Neural cell (in vitro differentiated cells): ENCODE measurements around the gene ACSS2. TPM values are rescaled to one million over a fixed set of nuclear protein-coding genes. Genes with fewer than 3 reads are reported as not detected.

Experiments used
- H2AFZ ChIP-seq: fragments of 200-600, 300-800 bp; sonication (generic), shearing (Covaris generic); 2 replicates; pipeline ENCODE4 v1.6.0; 2014; ENCODE audit warnings: low read depth, mild to moderate bottlenecking, antibody characterized with exemption, low read length, moderate library complexity
- H3F3A ChIP-seq: fragments of 200-600 bp; shearing (Covaris generic); 2 replicates; pipeline ENCODE4 v1.6.1; 2016; ENCODE audit warnings: mild to moderate bottlenecking, moderate library complexity, mixed read lengths, antibody characterized with exemption, low read length; ENCODE audit not compliant: insufficient read depth, poor library complexity, severe bottlenecking
- H3K27ac ChIP-seq: fragments of 200-600, 300-800 bp; sonication (generic), shearing (Covaris generic); 2 replicates; pipeline ENCODE4 v1.5.1; 2014; ENCODE audit warnings: mild to moderate bottlenecking, low read length, moderate library complexity
- H3K27me3 ChIP-seq: fragments of 300-800, 200-600 bp; sonication (generic), shearing (Covaris generic); 2 replicates; pipeline ENCODE4 v1.6.0; 2014; ENCODE audit warnings: mild to moderate bottlenecking, low read depth, low read length, moderate library complexity; ENCODE audit not compliant: insufficient read depth
- H3K36me3 ChIP-seq: fragments of 300-800, 200-600 bp; sonication (generic), shearing (Covaris generic); 2 replicates; pipeline ENCODE4 v1.5.1; 2014; ENCODE audit warnings: mild to moderate bottlenecking, antibody characterized with exemption, low read length, moderate library complexity; ENCODE audit not compliant: insufficient read depth
- H3K4me2 ChIP-seq: fragments of 300-800, 200-600 bp; sonication (generic), shearing (Covaris generic); 2 replicates; pipeline ENCODE4 v1.6.0; 2014; ENCODE audit warnings: mild to moderate bottlenecking, low read length
- H3K4me3 ChIP-seq: fragments of 300-800, 200-600 bp; sonication (generic), shearing (Covaris generic); 2 replicates; pipeline ENCODE4 v1.5.1; 2014; ENCODE audit warnings: mild to moderate bottlenecking, low read length, moderate library complexity
- H3K79me2 ChIP-seq: fragments of 200-600 bp; shearing (Covaris generic); replicated peaks from 2 replicates; pipeline ENCODE4 v1.6.0; 2014; ENCODE audit warnings: mild to moderate bottlenecking, low read length, moderate library complexity; ENCODE audit not compliant: insufficient read depth
- H3K9ac ChIP-seq: fragments of 300-800, 200-600 bp; sonication (generic), shearing (Covaris generic); 2 replicates; pipeline ENCODE4 v1.6.1; 2016; ENCODE audit warnings: mild to moderate bottlenecking, low read length, mixed read lengths
- H3K9me2 ChIP-seq: fragments of 200-600 bp; shearing (Covaris generic); 2 replicates; pipeline ENCODE4 v1.6.1; 2016; ENCODE audit warnings: mild to moderate bottlenecking, low read length, mixed read lengths; ENCODE audit not compliant: insufficient read depth
- H3K9me3 ChIP-seq: fragments of 200-600, 300-800 bp; sonication (generic), shearing (Covaris generic); 2 replicates; pipeline ENCODE4 v1.6.1; 2016; ENCODE audit warnings: mild to moderate bottlenecking, mixed run types, low read length, moderate library complexity, mixed read lengths
- H4K20me1 ChIP-seq: fragments of 200-600 bp; shearing (Covaris generic); 2 replicates; pipeline ENCODE4 v1.6.1; 2016; ENCODE audit warnings: mild to moderate bottlenecking, mixed run types; ENCODE audit not compliant: insufficient read depth
- EP300 ChIP-seq: fragments of 450-650 bp; conservative IDR thresholded peaks from 2 replicates; pipeline ENCODE4 v1.6.1; 2014; ENCODE audit warnings: antibody characterized with exemption, mild to moderate bottlenecking, moderate library complexity; ENCODE audit not compliant: poor library complexity, severe bottlenecking
- EZH2 ChIP-seq: fragments of 200-600, 300-800 bp; shearing (Covaris generic), sonication (generic); IDR thresholded peaks from 2 replicates; pipeline ENCODE4 v1.6.1; 2014; ENCODE audit warnings: antibody characterized with exemption, low read length, borderline replicate concordance, mild to moderate bottlenecking; ENCODE audit not compliant: insufficient read depth, poor library complexity, severe bottlenecking
- MXI1 ChIP-seq: fragments of 450-650 bp; conservative IDR thresholded peaks from 2 replicates; pipeline ENCODE4 v1.6.1; 2014; ENCODE audit warnings: antibody characterized with exemption, mild to moderate bottlenecking; ENCODE audit not compliant: poor library complexity, severe bottlenecking
- POLR2AphosphoS5 ChIP-seq: IDR thresholded peaks from 2 replicates; pipeline ENCODE4 v1.6.1; 2012
- RAD21 ChIP-seq: fragments of 450-650 bp; conservative IDR thresholded peaks from 2 replicates; pipeline ENCODE4 v1.6.1; 2014; ENCODE audit warnings: antibody characterized with exemption, mild to moderate bottlenecking, moderate library complexity
- REST ChIP-seq: IDR thresholded peaks from 2 replicates; pipeline ENCODE4 v1.6.1; 2012; ENCODE audit warnings: borderline replicate concordance
- SMC3 ChIP-seq: fragments of 450-650 bp; conservative IDR thresholded peaks from 2 replicates; pipeline ENCODE4 v1.6.1; 2014; ENCODE audit warnings: antibody characterized with exemption, mild to moderate bottlenecking, moderate library complexity; ENCODE audit not compliant: poor library complexity
- TAF1 ChIP-seq: IDR thresholded peaks from 2 replicates; pipeline ENCODE4 v1.6.1; 2012; ENCODE audit warnings: low read depth
- polyA plus RNA-seq: library from polyadenylated mRNA; depleted of rRNA; stranded (reverse); fragments of >200 nt; gene quantifications from 2 replicates; pipeline ENCODE4 v1.2.3, GENCODE V29; 2014
- TF ChIP-seq, protein P1 (sequence below): fragments of 450-650 bp; IDR thresholded peaks from 2 replicates; pipeline ENCODE4 v1.5.1; 2014; ENCODE audit warnings: antibody characterized with exemption, mild to moderate bottlenecking, moderate library complexity; ENCODE audit not compliant: poor library complexity, severe bottlenecking

The ACSS2 gene
- polyA plus RNA-seq, 1 donor from 2014 or later = 12.3 TPM

GRCh38 chr20:34970846-34971560 lies 94.6 kb downstream of the ACSS2 start:
- no peaks in the 10 kb centered on the region for H4K20me1 ChIP-seq
- H3K4me2 ChIP-seq = no peak overlapping the region
- H3K4me3 ChIP-seq = no peak overlapping the region
- no peaks in the 10 kb centered on the region for H3K27me3 ChIP-seq
- TF ChIP-seq REST (no peak), EP300 (no peak), TAF1 (no peak), MXI1 (no peak), EZH2 (no peak), RAD21 (no peak), POLR2AphosphoS5 (no peak), SMC3 (no peak)
- TF ChIP-seq, protein P1, sequence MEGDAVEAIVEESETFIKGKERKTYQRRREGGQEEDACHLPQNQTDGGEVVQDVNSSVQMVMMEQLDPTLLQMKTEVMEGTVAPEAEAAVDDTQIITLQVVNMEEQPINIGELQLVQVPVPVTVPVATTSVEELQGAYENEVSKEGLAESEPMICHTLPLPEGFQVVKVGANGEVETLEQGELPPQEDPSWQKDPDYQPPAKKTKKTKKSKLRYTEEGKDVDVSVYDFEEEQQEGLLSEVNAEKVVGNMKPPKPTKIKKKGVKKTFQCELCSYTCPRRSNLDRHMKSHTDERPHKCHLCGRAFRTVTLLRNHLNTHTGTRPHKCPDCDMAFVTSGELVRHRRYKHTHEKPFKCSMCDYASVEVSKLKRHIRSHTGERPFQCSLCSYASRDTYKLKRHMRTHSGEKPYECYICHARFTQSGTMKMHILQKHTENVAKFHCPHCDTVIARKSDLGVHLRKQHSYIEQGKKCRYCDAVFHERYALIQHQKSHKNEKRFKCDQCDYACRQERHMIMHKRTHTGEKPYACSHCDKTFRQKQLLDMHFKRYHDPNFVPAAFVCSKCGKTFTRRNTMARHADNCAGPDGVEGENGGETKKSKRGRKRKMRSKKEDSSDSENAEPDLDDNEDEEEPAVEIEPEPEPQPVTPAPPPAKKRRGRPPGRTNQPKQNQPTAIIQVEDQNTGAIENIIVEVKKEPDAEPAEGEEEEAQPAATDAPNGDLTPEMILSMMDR = no peak
- no peak overlapping the region for H2AFZ ChIP-seq
- no peak overlapping the region for H3K27ac ChIP-seq
- H3F3A ChIP-seq = no peaks in the 10 kb centered on the region
- no peaks in the 10 kb centered on the region for H3K9me2 ChIP-seq
- no peak overlapping the region for H3K9ac ChIP-seq
- no peaks in the 10 kb centered on the region for H3K79me2 ChIP-seq
- H3K9me3 ChIP-seq = no peaks in the 10 kb centered on the region
- H3K36me3 ChIP-seq = no peaks in the 10 kb centered on the region

- H3K9ac ChIP-seq = no peak overlapping the region
- H3K27ac ChIP-seq = no peak overlapping the region
- TF ChIP-seq, protein P1 = no peak
- TF ChIP-seq EP300 = no peak
- no peak for TF ChIP-seq POLR2AphosphoS5
- no peak for TF ChIP-seq SMC3
- TF ChIP-seq MXI1 = no peak
- TF ChIP-seq REST = no peak
- no peak for TF ChIP-seq TAF1
- TF ChIP-seq RAD21 = no peak
- H3K4me3 ChIP-seq = no peak overlapping the region
- H3K36me3 ChIP-seq = no peaks in the 10 kb centered on the region
- no peaks in the 10 kb centered on the region for H4K20me1 ChIP-seq
- no peak overlapping the region for H2AFZ ChIP-seq
- H3K9me2 ChIP-seq = no peaks in the 10 kb centered on the region
- no peaks in the 10 kb centered on the region for H3K27me3 ChIP-seq
- H3K79me2 ChIP-seq = no peaks in the 10 kb centered on the region
- H3K9me3 ChIP-seq = no peaks in the 10 kb centered on the region
- H3K4me2 ChIP-seq = no peak overlapping the region
- H3F3A ChIP-seq = no peaks in the 10 kb centered on the region
Observed at GRCh38 chr20:34971561-34972235, 95.3 kb downstream of the ACSS2 start.
